Fibroblast of lung (primary cell): ENCODE results near the gene KIAA1671. TPM values are rescaled to one million over a fixed set of nuclear protein-coding genes. Genes with fewer than 3 reads are reported as not detected.

ENCODE experiments used
- DNase-seq, 2 donors: peaks; one replicate each; pipeline versions ENCODE4 v3.0.0 to v3.0.0-alpha.2; 2010; ENCODE audit warnings: low read depth in 2 of 2
- H2AFZ ChIP-seq: 2 replicates; pipeline ENCODE4 v1.5.1; 2012; ENCODE audit warnings: low read length, control low read depth, inconsistent platforms
- H3K27ac ChIP-seq: 2 replicates; pipeline ENCODE4 v1.5.1; 2011; ENCODE audit warnings: low read length, control low read depth; ENCODE audit not compliant: insufficient read depth
- H3K27me3 ChIP-seq: 2 replicates; pipeline ENCODE4 v1.5.1; 2011; ENCODE audit warnings: mild to moderate bottlenecking, low read length; ENCODE audit not compliant: control insufficient read depth, insufficient read depth
- H3K36me3 ChIP-seq: 2 replicates; pipeline ENCODE4 v1.5.1; 2011; ENCODE audit warnings: low read length; ENCODE audit not compliant: control insufficient read depth, insufficient read depth
- H3K4me1 ChIP-seq: 2 replicates; pipeline ENCODE4 v1.5.1; 2011; ENCODE audit warnings: low read length; ENCODE audit not compliant: control insufficient read depth, insufficient read depth; ENCODE audit errors: extremely low read depth
- H3K4me2 ChIP-seq: 2 replicates; pipeline ENCODE4 v1.5.1; 2011; ENCODE audit warnings: low read length, control low read depth; ENCODE audit not compliant: insufficient read depth; ENCODE audit errors: extremely low read depth
- H3K4me3 ChIP-seq, 4 experiments: fragments of 200-600 bp in 1 of 4; sonication (generic) in 1 of 4; replicated peaks in 1 of 4; 2 replicates each; pipeline ENCODE4 v1.5.1; 2011 to 2016; ENCODE audit warnings: low read length in 4 of 4, low read depth in 3 of 4, mild to moderate bottlenecking in 3 of 4, control low read depth in 2 of 4, inconsistent platforms in 1 of 4, mixed read lengths in 1 of 4; ENCODE audit not compliant: insufficient read depth in 1 of 4; ENCODE audit errors: control extremely low read depth in 1 of 4
- H3K79me2 ChIP-seq: 2 replicates; pipeline ENCODE4 v1.5.1; 2012; ENCODE audit warnings: mild to moderate bottlenecking, low read length, inconsistent platforms; ENCODE audit not compliant: control insufficient read depth, insufficient read depth
- H3K9ac ChIP-seq: 2 replicates; pipeline ENCODE4 v1.5.1; 2011; ENCODE audit warnings: mild to moderate bottlenecking, low read length, control low read depth; ENCODE audit not compliant: insufficient read depth
- H3K9me3 ChIP-seq: 2 replicates; pipeline ENCODE4 v1.5.1; 2012; ENCODE audit warnings: low read depth, low read length; ENCODE audit not compliant: control insufficient read depth, insufficient read depth
- H4K20me1 ChIP-seq: 2 replicates; pipeline ENCODE4 v1.5.1; 2011; ENCODE audit warnings: low read length; ENCODE audit not compliant: control insufficient read depth, insufficient read depth; ENCODE audit errors: extremely low read depth
- CTCF ChIP-seq, 2 donors: IDR thresholded peaks in 1 of 2; conservative IDR thresholded peaks in 1 of 2; 1 replicate in 1 of 2; 2 replicates in 1 of 2; pipeline ENCODE4 v1.5.1; 2011 to 2012; ENCODE audit warnings: low read length in 2 of 2, control low read depth in 1 of 2, inconsistent platforms in 1 of 2, low read depth in 1 of 2, mild to moderate bottlenecking in 1 of 2
- EZH2 ChIP-seq: IDR thresholded peaks from 2 replicates; pipeline ENCODE4 v1.5.1; 2012; ENCODE audit warnings: low read length, control low read depth, mild to moderate bottlenecking; ENCODE audit errors: missing control alignments
- polyA plus RNA-seq, 2 donors: library from polyadenylated mRNA; depleted of rRNA in 1 of 2; stranded (reverse) in 1 of 2; unstranded in 1 of 2; fragments of >200 nt; gene quantifications; 2 replicates each; pipeline ENCODE4 v1.2.1, GENCODE V29; 2011 to 2012; ENCODE audit warnings: missing spikeins in 1 of 2
- total RNA-seq: library from RNA; depleted of rRNA; stranded (reverse); fragments of >200 nt; gene quantifications from 2 replicates; pipeline ENCODE4 v1.2.1, GENCODE V29; 2014

The KIAA1671 gene
- total and polyA plus RNA-seq, 2 donors (not counting 1 experiment from before 2014, with no cell fraction given): 0.34 to 1.3 TPM

DNA sequence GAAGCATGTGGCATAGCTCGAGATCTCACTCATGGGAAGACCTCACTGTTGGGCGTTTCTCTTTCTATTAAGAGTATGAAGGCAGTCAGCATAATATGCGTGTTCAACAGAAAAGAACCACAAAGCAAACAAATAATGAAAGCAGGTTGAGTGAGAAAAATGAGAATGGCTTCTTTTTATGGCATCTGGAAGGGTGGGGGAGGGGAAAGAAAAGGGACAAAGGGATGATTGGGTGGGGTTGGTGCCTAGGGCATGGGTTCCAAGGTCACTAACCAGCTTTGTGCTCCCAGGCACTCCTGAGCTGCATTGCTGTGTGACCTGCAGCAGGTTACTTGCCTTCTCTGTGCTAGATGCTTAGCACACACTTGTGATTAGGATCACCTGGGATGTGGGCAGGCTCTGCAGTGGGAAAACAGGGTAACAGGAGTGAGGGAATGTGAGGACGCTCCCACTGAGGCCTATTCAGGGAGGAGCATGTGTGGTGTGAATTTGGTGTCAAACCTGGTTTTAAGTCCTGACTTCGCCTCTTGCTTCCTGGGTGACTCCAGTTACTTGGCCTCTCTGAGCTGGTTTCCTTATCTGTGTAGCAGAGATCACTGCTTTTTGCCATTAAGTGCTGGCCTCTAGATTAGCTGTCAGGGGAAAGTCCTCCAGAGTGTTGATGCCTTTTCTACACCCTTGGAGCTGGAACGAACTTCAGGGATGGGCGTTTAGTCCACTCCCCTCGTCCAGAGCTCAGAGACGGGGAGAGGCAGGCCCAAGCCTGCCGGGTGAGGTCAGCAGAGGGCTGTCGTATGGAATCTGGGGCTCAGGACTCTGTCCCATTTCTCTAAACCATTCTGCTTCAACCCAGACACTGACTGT lies 74.8 kb downstream of the KIAA1671 start:
- no peaks in the 10 kb centered on the region for H4K20me1 ChIP-seq
- H3K9me3 ChIP-seq: no peaks in the 10 kb centered on the region
- no peak overlapping the region for H3K4me3 ChIP-seq
- TF ChIP-seq CTCF (conservative IDR thresholded peaks at IDR 0.05 in 1 of 2, IDR thresholded peaks at IDR 0.05 in 1 of 2; ENCODE audit: low read depth in 1 of 2, low read length in 2 of 2) (no peak), EZH2 (no peak)
- H3K4me1 ChIP-seq: no peaks in the 10 kb centered on the region
- no peak overlapping the region for H3K27ac ChIP-seq
- H3K27me3 ChIP-seq: no peaks in the 10 kb centered on the region
- no peak for DNase-seq
- H2AFZ ChIP-seq: no peak overlapping the region
- H3K4me2 ChIP-seq: no peak overlapping the region
- no peaks in the 10 kb centered on the region for H3K79me2 ChIP-seq
- no peak overlapping the region for H3K9ac ChIP-seq
- H3K36me3 ChIP-seq: no peaks in the 10 kb centered on the region

DNA sequence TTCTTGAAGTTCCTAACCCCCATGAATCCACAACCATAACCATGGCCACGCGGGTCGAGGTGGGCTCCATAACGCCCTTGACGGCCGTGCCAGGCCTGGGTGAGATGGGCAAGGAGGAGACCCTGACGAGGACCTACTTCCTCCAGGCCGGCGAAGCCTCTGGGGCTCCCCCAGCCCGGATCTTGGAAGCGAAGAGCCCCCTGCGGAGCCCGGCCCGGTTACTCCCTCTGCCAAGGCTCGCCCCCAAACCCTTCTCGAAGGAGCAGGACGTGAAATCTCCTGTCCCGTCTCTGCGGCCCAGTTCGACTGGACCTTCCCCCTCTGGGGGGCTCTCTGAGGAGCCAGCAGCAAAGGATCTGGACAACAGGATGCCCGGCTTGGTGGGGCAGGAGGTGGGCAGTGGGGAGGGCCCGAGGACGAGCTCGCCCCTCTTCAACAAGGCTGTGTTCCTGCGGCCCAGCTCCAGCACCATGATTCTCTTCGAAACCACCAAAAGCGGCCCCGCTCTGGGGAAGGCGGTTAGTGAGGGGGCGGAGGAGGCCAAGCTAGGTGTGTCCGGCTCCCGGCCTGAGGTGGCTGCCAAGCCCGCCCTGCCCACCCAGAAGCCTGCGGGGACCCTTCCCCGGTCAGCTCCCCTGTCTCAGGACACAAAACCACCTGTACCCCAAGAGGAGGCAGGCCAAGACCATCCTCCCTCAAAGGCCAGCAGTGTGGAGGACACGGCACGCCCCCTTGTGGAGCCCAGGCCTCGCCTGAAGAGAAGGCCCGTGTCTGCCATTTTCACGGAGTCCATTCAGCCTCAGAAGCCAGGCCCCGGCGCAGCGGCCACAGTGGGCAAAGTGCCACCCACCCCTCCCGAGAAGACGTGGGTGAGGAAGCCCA lies 75.7 kb downstream of the KIAA1671 start:
- no peak overlapping the region for H2AFZ ChIP-seq

More for the DNA sequence above, 75.7 kb downstream of the KIAA1671 start:
- peak in 1 of 2 donors; percentile 55 for TF ChIP-seq CTCF (conservative IDR thresholded peaks at IDR 0.05 in 1 of 2, IDR thresholded peaks at IDR 0.05 in 1 of 2; ENCODE audit: low read depth in 1 of 2, low read length in 2 of 2)
- TF ChIP-seq EZH2: no peak
- Histone ChIP-seq H3K27ac (no peak overlapping the region), H3K36me3 (no peaks in the 10 kb centered on the region), H4K20me1 (no peaks in the 10 kb centered on the region), H3K79me2 (no peaks in the 10 kb centered on the region), H3K27me3 (no peaks in the 10 kb centered on the region), H3K9ac (no peak overlapping the region), H3K4me3 (no peak overlapping the region), H3K4me1 (no peaks in the 10 kb centered on the region), H3K9me3 (no peaks in the 10 kb centered on the region), H3K4me2 (no peak overlapping the region)
- no peak for DNase-seq
